ENCODE data around the gene SELENOM.
"Not testable (repeated sequence)": the region's sequence is repeated elsewhere in the genome, so short reads cannot be mapped to it uniquely, and the experiment has no call there.

The SELENOM gene

GRCh38 chr22:31103899-31104694 is 3.3 kb downstream of the SELENOM start:
- no peak for DNase-seq

- no peak for DNase-seq
Observed at GRCh38 chr22:31103111-31103510, 4.3 kb downstream of the SELENOM start.

GRCh38 chr22:31102441-31103081 is 4.8 kb downstream of the SELENOM start:
- no peak for DNase-seq

- DNase-seq: no peak
Observed at GRCh38 chr22:31100762-31101525, 6.4 kb downstream of the SELENOM start.

- DNase-seq: no peak
Observed at GRCh38 chr22:31099841-31100761, 7.3 kb downstream of the SELENOM start.

- no peak for DNase-seq
Observed at GRCh38 chr22:31099386-31099785, 8.0 kb downstream of the SELENOM start.

GRCh38 chr22:31098632-31099110 is 8.7 kb downstream of the SELENOM start:
- no peak for DNase-seq

- no peak for DNase-seq
Observed at GRCh38 chr22:31097941-31098631, 9.3 kb downstream of the SELENOM start.

- not testable (repeated sequence) for DNase-seq
Observed at GRCh38 chr22:31097539-31097938, 9.8 kb downstream of the SELENOM start.

GRCh38 chr22:31096657-31097279 is 10.6 kb downstream of the SELENOM start:
- DNase-seq: no peak

- no peak for DNase-seq
Observed at GRCh38 chr22:31095637-31096249, 11.6 kb downstream of the SELENOM start.

- DNase-seq: no peak
Observed at GRCh38 chr22:31094741-31095140, 12.6 kb downstream of the SELENOM start.

GRCh38 chr22:31094021-31094551 is 13.3 kb downstream of the SELENOM start:
- DNase-seq: no peak

- DNase-seq: no peak
Observed at GRCh38 chr22:31093086-31093850, 14.1 kb downstream of the SELENOM start.

- no peak for DNase-seq
Observed at GRCh38 chr22:31092161-31092560, 15.2 kb downstream of the SELENOM start.

- no peak for DNase-seq
Observed at GRCh38 chr22:31091106-31091975, 16.0 kb downstream of the SELENOM start.

GRCh38 chr22:31090217-31091085 is 16.9 kb downstream of the SELENOM start:
- DNase-seq: no peak
